Activated naive CD4-positive, alpha-beta T cell treated with Interleukin-2 at 50 U/mL for 16 hours (primary cell): ENCODE measurements around the gene FN3KRP.
"Not testable (repeated sequence)": the region's sequence is repeated elsewhere in the genome, so short reads cannot be mapped to it uniquely, and the experiment has no call there.

Source experiments
- DNase-seq: peaks from one replicate; pipeline ENCODE4 v3.0.0-alpha.2; 2020

Gene FN3KRP

GRCh38 chr17:82709676-82710498, 6.6 kb upstream of the FN3KRP start:
- DNase-seq: no peak

GRCh38 chr17:82710499-82711232, 5.8 kb upstream of the FN3KRP start:
- DNase-seq: no peak

GRCh38 chr17:82713071-82713723, 3.3 kb upstream of the FN3KRP start:
- no peak for DNase-seq

GRCh38 chr17:82718986-82719685, 2.6 kb downstream of the FN3KRP start:
- no peak for DNase-seq

- DNase-seq: no peak
Measured at GRCh38 chr17:82720204-82720603, 3.7 kb downstream of the FN3KRP start.

GRCh38 chr17:82722341-82723013, 6.0 kb downstream of the FN3KRP start:
- DNase-seq: no peak

GRCh38 chr17:82723169-82723807, 6.8 kb downstream of the FN3KRP start:
- DNase-seq: no peak

- DNase-seq: no peak
Measured at GRCh38 chr17:82726427-82726826, 9.9 kb downstream of the FN3KRP start.

GRCh38 chr17:82729479-82730260, 13.2 kb downstream of the FN3KRP start:
- DNase-seq: no peak

GRCh38 chr17:82732118-82732743, 15.7 kb downstream of the FN3KRP start:
- DNase-seq: no peak

GRCh38 chr17:82734987-82735866, 18.7 kb downstream of the FN3KRP start, which contains the start of gene FN3K:
Gene FN3K (plus strand): TSS chr17:82735615. CDS start chr17:82735637, 22 bp downstream.
- peak; percentile 19 for DNase-seq

- DNase-seq: no peak
Measured at GRCh38 chr17:82736511-82737185, 20.1 kb downstream of the FN3KRP start.

- no peak for DNase-seq
Measured at GRCh38 chr17:82737967-82738877, 21.7 kb downstream of the FN3KRP start.

- DNase-seq: no peak
Measured at GRCh38 chr17:82740906-82741759, 24.6 kb downstream of the FN3KRP start.

GRCh38 chr17:82743344-82744219, 27.1 kb downstream of the FN3KRP start:
- no peak for DNase-seq

GRCh38 chr17:82744736-82745135, 28.2 kb downstream of the FN3KRP start:
- DNase-seq: not testable (repeated sequence)
